HG03196 (cell line): ENCODE data around the gene TAF1B.

Source experiments
- ATAC-seq: cut with Tn5 transposase; IDR thresholded peaks from one replicate; pipeline ENCODE4 v1.9.1; 2021; ENCODE audit not compliant: unreplicated experiment

TAF1B gene

GRCh38 chr2:9807555-9808305, 35.5 kb upstream of the TAF1B start:
- ATAC-seq, result no peak

GRCh38 chr2:9808334-9809063, 34.8 kb upstream of the TAF1B start:
- no peak for ATAC-seq

- no peak for ATAC-seq
Observed at GRCh38 chr2:9809064-9809356, 34.3 kb upstream of the TAF1B start.

GRCh38 chr2:9809448-9810088, 33.7 kb upstream of the TAF1B start:
- ATAC-seq, result no peak

- no peak for ATAC-seq
Observed at GRCh38 chr2:9811216-9811615, 32.1 kb upstream of the TAF1B start.

DNA sequence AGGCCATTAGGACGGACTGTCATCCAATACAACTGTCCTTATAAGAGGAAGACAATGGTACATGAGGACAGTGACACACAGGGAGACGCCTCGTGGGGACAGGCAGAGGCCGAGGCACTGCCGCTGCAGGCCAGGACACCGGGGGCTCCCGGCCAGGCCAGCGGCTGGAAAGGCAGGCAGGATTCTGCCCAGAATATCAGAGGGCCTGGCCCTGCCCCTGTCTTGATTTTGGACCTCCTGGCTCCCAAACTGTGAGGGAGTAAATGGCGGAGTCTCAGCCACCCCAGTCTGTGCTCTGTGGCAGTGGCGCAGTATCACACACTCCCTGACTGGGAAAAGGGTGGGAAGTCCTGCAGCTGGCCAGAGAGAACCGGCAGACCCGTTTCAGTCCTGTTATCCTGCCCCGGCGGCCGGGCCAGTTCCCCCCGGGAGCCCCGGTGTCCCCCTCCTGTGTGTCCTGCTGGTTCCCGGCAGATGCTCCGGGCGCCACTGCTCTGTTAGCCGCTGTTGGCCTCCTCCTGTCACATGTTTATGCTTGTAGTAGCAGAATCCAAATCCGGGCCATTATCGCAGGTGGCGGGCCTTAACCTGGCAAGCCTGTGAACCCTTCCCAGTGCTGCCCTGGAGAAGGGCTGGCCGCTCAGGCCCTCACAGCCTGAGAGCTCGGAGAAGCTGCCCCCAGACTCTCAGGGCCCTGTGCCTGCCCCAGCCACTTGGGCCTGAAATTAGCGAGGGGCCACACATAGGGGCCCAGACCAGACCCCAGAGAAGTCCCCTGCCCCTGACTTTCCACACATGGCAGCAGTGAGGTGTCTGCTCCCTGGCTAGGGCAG, 31.4 kb upstream of the TAF1B start:
- no peak for ATAC-seq

DNA sequence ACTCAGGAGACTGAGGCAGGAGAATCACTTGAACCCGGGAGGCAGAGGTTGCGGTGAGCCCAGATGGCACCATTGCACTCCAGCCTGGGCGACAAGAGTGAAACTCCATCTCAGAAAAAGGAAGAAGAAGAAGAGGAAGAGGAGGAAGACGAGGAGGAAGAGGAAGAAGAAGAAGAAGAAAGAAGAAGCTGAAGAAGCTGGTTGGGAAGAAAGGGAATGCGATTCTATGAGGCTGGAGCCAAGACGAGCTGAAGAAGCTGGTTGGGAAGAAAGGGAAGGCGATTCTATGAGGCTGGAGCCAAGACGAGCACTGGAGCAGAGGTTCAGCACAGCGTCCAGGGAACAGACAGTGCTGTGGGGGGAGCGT, 30.3 kb upstream of the TAF1B start:
- no peak for ATAC-seq

DNA sequence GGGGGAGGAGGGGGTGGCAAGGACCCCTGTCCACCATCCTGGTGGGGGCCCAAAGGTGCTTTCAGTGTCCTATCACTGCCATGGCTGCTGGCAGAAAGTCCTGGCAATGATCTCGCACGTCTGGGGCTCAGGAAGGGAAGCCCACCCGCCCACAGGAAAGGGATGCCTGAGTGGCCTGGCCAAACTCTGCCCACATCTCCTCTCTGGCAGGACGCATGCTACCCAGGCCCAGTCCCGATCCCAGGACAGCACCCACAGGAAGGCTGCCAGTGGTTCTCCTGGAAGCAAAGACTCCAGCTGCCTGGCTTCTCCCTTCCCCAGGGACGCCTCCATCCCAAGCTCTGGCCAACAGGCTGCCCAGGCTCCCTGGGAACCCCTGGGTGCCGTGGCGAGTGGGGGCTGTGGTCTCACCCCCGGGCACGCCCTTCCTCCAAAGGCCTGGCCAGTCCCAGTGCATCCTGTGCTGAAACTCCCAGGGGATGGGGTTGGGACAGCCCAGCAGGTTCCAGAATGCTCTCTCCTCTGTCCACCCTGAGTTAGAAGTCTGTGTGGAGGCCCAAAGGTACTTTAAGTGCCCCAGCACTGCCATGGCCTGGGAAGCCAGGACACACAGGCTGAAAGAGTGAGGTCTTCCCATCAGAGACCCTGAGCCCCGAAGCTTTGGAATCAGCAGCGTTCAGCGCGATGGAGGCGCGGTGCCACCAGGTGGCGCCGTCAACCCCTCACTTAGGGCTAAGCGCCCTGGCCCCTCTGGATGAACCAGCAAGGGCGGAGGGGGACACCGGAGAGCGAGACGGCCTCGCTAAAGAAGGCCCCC, 29.8 kb upstream of the TAF1B start:
- ATAC-seq, result no peak

DNA sequence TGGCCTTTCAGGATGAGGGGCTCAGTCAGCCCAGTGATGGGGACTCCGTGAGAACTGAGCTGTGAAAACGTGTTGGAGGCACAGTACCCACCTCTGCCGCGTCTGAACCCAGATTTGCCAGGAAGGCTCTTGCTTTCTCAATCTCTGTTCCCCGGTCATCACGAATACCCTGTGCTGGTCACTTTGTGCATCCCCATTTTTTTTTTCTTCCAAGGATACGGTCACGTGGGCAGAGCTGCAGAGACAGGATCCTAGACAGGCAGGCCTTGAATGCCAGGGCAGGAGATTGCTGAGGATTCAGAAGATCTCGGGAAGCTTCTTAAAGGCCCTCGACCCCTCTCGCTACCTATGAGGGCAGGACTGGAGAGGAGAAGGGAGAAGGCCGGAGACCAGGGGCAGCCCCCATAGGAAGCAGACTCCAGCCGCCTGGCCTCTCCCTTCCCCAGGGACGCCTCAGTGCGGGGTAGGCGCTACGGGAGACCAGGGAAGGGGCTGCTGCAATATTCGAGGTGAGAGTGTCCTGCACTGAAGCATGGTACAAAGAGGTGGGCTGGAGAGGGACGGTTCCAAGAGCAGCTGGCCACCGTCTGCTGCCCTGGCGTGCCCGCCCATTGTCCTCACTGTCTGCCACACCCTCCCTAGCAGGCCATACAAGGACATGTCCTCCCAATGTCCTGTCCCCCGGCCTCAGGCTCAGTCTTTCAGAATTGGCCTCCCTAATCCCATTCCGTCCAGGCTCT, 29.0 kb upstream of the TAF1B start:
- ATAC-seq, result no peak

DNA sequence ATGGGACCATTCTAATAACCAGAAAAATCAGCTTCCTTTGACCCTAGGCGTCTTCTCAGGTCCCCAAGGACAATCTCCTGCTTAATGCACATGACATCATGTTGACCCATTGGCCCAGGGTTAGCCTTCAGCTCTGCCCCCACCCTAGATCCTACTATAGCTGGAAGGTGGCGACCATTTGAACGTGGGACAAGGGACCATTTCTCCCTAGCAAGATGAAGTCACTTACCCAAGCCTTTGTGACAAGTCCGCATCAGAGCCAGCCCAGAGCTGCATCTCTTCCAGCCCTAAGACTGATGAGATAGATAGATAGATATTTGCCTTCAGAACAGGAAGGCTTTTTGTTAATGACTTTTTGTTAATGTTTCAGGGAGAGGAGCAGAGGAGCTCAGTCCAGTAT, 28.2 kb upstream of the TAF1B start:
- ATAC-seq, result no peak

GRCh38 chr2:9815844-9816279, 27.4 kb upstream of the TAF1B start:
- ATAC-seq, result no peak

GRCh38 chr2:9818097-9818496, 25.2 kb upstream of the TAF1B start:
- no peak for ATAC-seq

GRCh38 chr2:9819551-9819950, 23.7 kb upstream of the TAF1B start:
- no peak for ATAC-seq

- no peak for ATAC-seq
Observed at GRCh38 chr2:9820020-9820973, 23.0 kb upstream of the TAF1B start.

DNA sequence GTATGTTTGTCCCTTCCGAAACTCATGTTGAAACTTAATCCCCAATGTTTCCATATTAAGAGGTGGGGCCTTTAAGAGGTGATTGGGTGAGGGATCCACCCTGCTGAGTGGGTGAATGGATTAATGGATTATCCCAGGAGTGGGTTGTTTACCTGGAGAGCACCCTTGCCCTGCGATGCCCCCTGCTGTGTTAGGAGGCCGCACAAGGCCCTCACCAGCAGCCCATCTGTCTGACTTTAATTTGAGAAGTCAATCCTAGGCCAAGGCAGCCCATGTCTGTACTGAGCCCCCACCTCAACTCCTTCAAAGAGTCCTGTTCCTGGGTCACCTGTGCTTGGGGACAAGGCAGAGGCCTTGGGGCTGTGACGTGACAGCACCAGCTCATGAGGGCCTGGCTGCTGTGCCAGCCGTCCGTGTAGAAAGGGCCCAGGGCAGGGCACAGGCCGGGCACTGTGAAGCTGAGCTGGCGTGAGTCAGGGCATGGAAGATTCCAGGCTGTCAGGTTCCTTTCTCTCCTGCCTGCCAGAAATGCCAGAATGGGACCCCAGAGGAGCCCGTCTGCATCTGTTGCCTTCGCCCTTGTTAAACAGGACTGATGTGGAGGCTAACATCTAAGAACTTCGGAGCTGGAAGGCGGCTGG, 21.3 kb upstream of the TAF1B start:
- ATAC-seq, result no peak

- ATAC-seq, result no peak
Observed at GRCh38 chr2:9824441-9824840, 18.8 kb upstream of the TAF1B start.

- ATAC-seq, result no peak
Observed at GRCh38 chr2:9824956-9825720, 18.1 kb upstream of the TAF1B start.

DNA sequence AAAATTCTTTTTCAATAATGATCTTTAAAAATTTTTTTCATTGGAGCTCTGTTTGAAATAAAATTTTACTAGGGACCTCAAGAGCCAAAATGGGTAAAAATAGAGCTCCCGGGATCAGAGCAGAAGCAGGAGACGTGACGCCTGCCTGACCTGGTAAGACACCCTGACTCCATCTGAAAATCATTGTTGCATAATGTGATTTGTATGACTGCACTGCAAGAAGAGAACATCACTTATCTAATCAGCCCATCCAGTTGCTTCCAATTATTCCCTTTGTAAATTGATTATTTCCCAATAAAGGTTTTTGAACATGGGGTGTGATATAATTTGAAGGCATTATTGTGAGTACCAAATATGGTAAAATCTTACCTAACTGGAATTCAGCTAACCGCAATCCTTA, 17.1 kb upstream of the TAF1B start:
- ATAC-seq, result no peak
